HCT116 (cell line): ENCODE data around the gene ARHGAP20. TPM values are rescaled to one million over a fixed set of nuclear protein-coding genes. Genes with fewer than 3 reads are reported as not detected.

Experiments
- ATAC-seq: fragments of 200-7000 bp; cut with Tn5 transposase; 2 replicates; pipeline ENCODE4 v1.9.1; 2020; ENCODE audit warnings: mild to moderate bottlenecking, moderate library complexity
- BruUV-seq: library from RNA; stranded (reverse); fragments of 400-500 nt; replicated peaks from 2 replicates; lab custom pipeline; 2021; lab: Mats Ljungman, UMichigan
- CTCF ChIA-PET: fragments of 300-600 bp; sonication (Branson Sonifier 250); formaldehyde crosslinking; loops from one replicate; lab custom pipeline; 2021; ENCODE audit warnings: antibody characterized with exemption; lab: Charles Lee
- POLR2A ChIA-PET: fragments of 300-600, 350-600 bp; sonication (Branson Sonifier 250); formaldehyde crosslinking; loops from one replicate; lab custom pipeline; 2021; ENCODE audit warnings: antibody characterized with exemption; lab: Charles Lee
- RAD21 ChIA-PET, 2 experiments: fragments of 300-600 bp; sonication (Branson Sonifier 250); formaldehyde crosslinking; loops; one replicate each; lab custom pipeline; 2023; ENCODE audit warnings: low total read pairs in 2 of 2; ENCODE audit not compliant: uncharacterized antibody in 2 of 2, unreplicated experiment in 2 of 2, low non-redundant PET in 1 of 2; lab: Charles Lee
- DNase-seq: peaks from one replicate; pipeline ENCODE4 v3.0.0-alpha.2; 2010; ENCODE audit warnings: low read depth, low spot score
- H2AFZ ChIP-seq: fragments of 200-600 bp; shearing (Covaris generic), sonication (generic); 2 replicates; pipeline ENCODE4 v1.6.1; 2017; ENCODE audit warnings: low read depth, mixed run types, mixed read lengths, antibody characterized with exemption, low read length; ENCODE audit not compliant: poor library complexity, severe bottlenecking
- H3K27ac ChIP-seq: 2 replicates; pipeline ENCODE4 v1.5.1; 2012; ENCODE audit warnings: low read depth, low read length
- H3K27me3 ChIP-seq: fragments of 200-600 bp; sonication (generic); 2 replicates; pipeline ENCODE4 v1.6.1; 2016; ENCODE audit warnings: mixed run types, low read length, mixed read lengths; ENCODE audit not compliant: insufficient read depth
- H3K36me3 ChIP-seq, 2 experiments: fragments of 200-500 bp in 1 of 2; fragments of 200-600 bp in 1 of 2; sonication (Bioruptor generic) in 1 of 2; sonication (generic) in 1 of 2; 2 replicates each; pipeline versions ENCODE4 v1.5.1 to v1.6.1; 2014 to 2016; ENCODE audit warnings: low read length in 2 of 2, inconsistent platforms in 1 of 2, mixed read lengths in 1 of 2, mixed run types in 1 of 2; ENCODE audit not compliant: insufficient read depth in 2 of 2, control insufficient read depth in 1 of 2
- H3K4me1 ChIP-seq, 2 experiments: fragments of 200-600 bp in 1 of 2; sonication (generic) in 1 of 2; 2 replicates each; pipeline versions ENCODE4 v1.5.1 to v1.6.1; 2012 to 2017; ENCODE audit warnings: low read length in 2 of 2, inconsistent platforms in 1 of 2, mild to moderate bottlenecking in 1 of 2, mixed read lengths in 1 of 2, mixed run types in 1 of 2, moderate library complexity in 1 of 2; ENCODE audit not compliant: insufficient read depth in 2 of 2, control insufficient read depth in 1 of 2
- H3K4me2 ChIP-seq: fragments of 200-600 bp; sonication (generic); 2 replicates; pipeline ENCODE4 v1.6.1; 2017; ENCODE audit warnings: mixed run types, low read length, mixed read lengths
- H3K4me3 ChIP-seq, 2 experiments: fragments of 200-600 bp in 1 of 2; sonication (generic) in 1 of 2; replicated peaks in 1 of 2; 2 replicates each; pipeline ENCODE4 v1.5.1; 2011 to 2016; ENCODE audit warnings: low read length in 2 of 2, control low read depth in 1 of 2, low read depth in 1 of 2, mild to moderate bottlenecking in 1 of 2, mixed read lengths in 1 of 2, mixed run types in 1 of 2
- H3K79me2 ChIP-seq: fragments of 200-600 bp; sonication (generic); 2 replicates; pipeline ENCODE4 v1.6.1; 2017; ENCODE audit warnings: mild to moderate bottlenecking, mixed run types, low read length, moderate library complexity, mixed read lengths; ENCODE audit not compliant: insufficient read depth
- H3K9ac ChIP-seq: fragments of 200-600 bp; sonication (generic); 2 replicates; pipeline ENCODE4 v1.6.1; 2016; ENCODE audit warnings: low read length, mixed read lengths
- H3K9me2 ChIP-seq: fragments of 200-600 bp; sonication (generic), shearing (Covaris generic); 2 replicates; pipeline ENCODE4 v1.6.1; 2017; ENCODE audit warnings: mixed run types, mild to moderate bottlenecking, moderate library complexity; ENCODE audit not compliant: insufficient read depth
- H3K9me3 ChIP-seq, 2 experiments: fragments of 200-500 bp in 1 of 2; fragments of 200-600 bp in 1 of 2; sonication (Bioruptor generic) in 1 of 2; sonication (generic) in 1 of 2; 2 replicates each; pipeline ENCODE4 v1.6.1; 2014 to 2017; ENCODE audit warnings: low read length in 2 of 2, mixed read lengths in 2 of 2, inconsistent platforms in 1 of 2, low read depth in 1 of 2, mild to moderate bottlenecking in 1 of 2, mixed run types in 1 of 2, moderate library complexity in 1 of 2; ENCODE audit not compliant: control insufficient read depth in 1 of 2, insufficient read depth in 1 of 2
- H4K20me1 ChIP-seq: fragments of 200-600 bp; sonication (generic), shearing (Covaris generic); 2 replicates; pipeline ENCODE4 v1.6.1; 2017; ENCODE audit warnings: mixed run types, mild to moderate bottlenecking, moderate library complexity; ENCODE audit not compliant: insufficient read depth
- ATF3 ChIP-seq: IDR thresholded peaks from 2 replicates; pipeline ENCODE4 v1.6.1; 2012
- CBX3 ChIP-seq: IDR thresholded peaks from 2 replicates; pipeline ENCODE4 v1.6.1; 2012; ENCODE audit warnings: low read depth
- CEBPB ChIP-seq: IDR thresholded peaks from 2 replicates; pipeline ENCODE4 v1.6.1; 2012; ENCODE audit warnings: low read depth
- EGR1 ChIP-seq: IDR thresholded peaks from 2 replicates; pipeline ENCODE4 v1.6.1; 2012; ENCODE audit warnings: low read depth
- ELF1 ChIP-seq: IDR thresholded peaks from 2 replicates; pipeline ENCODE4 v1.6.1; 2012; ENCODE audit warnings: low read depth, borderline replicate concordance
- EZH2 ChIP-seq: fragments of 200-600 bp; sonication (generic); IDR thresholded peaks from 2 replicates; pipeline ENCODE4 v1.6.1; 2017; ENCODE audit warnings: antibody characterized with exemption, mixed run types
- EZH2phosphoT487 ChIP-seq: fragments of 200-600 bp; IDR thresholded peaks from 2 replicates; pipeline ENCODE4 v1.6.1; 2018; ENCODE audit warnings: antibody characterized with exemption, borderline replicate concordance
- FOSL1 ChIP-seq: IDR thresholded peaks from 2 replicates; pipeline ENCODE4 v1.6.1; 2012; ENCODE audit warnings: low read depth
- JUND ChIP-seq: IDR thresholded peaks from 2 replicates; pipeline ENCODE4 v1.6.1; 2012
- MAX ChIP-seq: IDR thresholded peaks from 2 replicates; pipeline ENCODE4 v1.6.1; 2012
- POLR2A ChIP-seq: IDR thresholded peaks from 2 replicates; pipeline ENCODE4 v1.7.0; 2011; ENCODE audit warnings: borderline replicate concordance; ENCODE audit not compliant: insufficient read depth, insufficient read length; ENCODE audit errors: extremely low read depth
- POLR2AphosphoS5 ChIP-seq: IDR thresholded peaks from 2 replicates; pipeline ENCODE4 v1.6.1; 2011; ENCODE audit warnings: mild to moderate bottlenecking, low read depth, low read length, moderate library complexity
- REST ChIP-seq: IDR thresholded peaks from 2 replicates; pipeline ENCODE4 v1.6.1; 2012; ENCODE audit warnings: low read depth
- SIN3A ChIP-seq: IDR thresholded peaks from 2 replicates; pipeline ENCODE4 v1.6.1; 2012; ENCODE audit warnings: low read depth
- SP1 ChIP-seq: IDR thresholded peaks from 2 replicates; pipeline ENCODE4 v1.6.1; 2012; ENCODE audit warnings: low read depth
- SRF ChIP-seq: IDR thresholded peaks from 2 replicates; pipeline ENCODE4 v1.6.1; 2012; ENCODE audit warnings: low read depth
- TCF7L2 ChIP-seq: IDR thresholded peaks from 2 replicates; pipeline ENCODE4 v1.7.0; 2011; ENCODE audit warnings: borderline replicate concordance, inconsistent platforms; ENCODE audit not compliant: insufficient read depth, insufficient read length; ENCODE audit errors: extremely low read depth
- YY1 ChIP-seq: IDR thresholded peaks from 2 replicates; pipeline ENCODE4 v1.6.1; 2011; ENCODE audit warnings: low read length, low read depth, moderate library complexity, mild to moderate bottlenecking; ENCODE audit not compliant: insufficient replicate concordance; ENCODE audit errors: extremely low read depth
- ZFX ChIP-seq: fragments of 450-650 bp; IDR thresholded peaks from 2 replicates; pipeline ENCODE4 v1.6.1; 2017
- ZNF274 ChIP-seq: fragments of 200-500 bp; sonication (Bioruptor generic); IDR thresholded peaks from 2 replicates; pipeline ENCODE4 v1.6.1; 2014; ENCODE audit warnings: mild to moderate bottlenecking, low read depth, low read length, inconsistent platforms
- intact Hi-C: fragments of 100-400 bp; cut with micrococcal nuclease; formaldehyde crosslinking; loops from 2 replicates; pipeline ENCODE4 v1.10.0; 2022
- total RNA-seq: library from RNA; stranded (reverse); gene quantifications from one replicate; pipeline ENCODE4 v1.2.1, GENCODE V29; 2021; ENCODE audit not compliant: unreplicated experiment

The ARHGAP20 gene
- total RNA-seq, 1 experiment from 2014 or later: not detected

GRCh38 chr11:110728476-110728875 is 16.2 kb upstream of the ARHGAP20 start:
- ATAC-seq (no peak), DNase-seq (no peak)
- no peak overlapping the region for H3K9ac ChIP-seq
- no peak overlapping the region for H3K27ac ChIP-seq
- ChIA-PET POLR2A (no interaction called here), CTCF (no interaction called here), RAD21 (no interaction called here)
- no peaks in the 10 kb centered on the region for H3K4me1 ChIP-seq
- H4K20me1 ChIP-seq: no peaks in the 10 kb centered on the region
- no peaks in the 10 kb centered on the region for H3K9me3 ChIP-seq
- H3K27me3 ChIP-seq: peaks cover 12% of the 10 kb centered on the region; the same call in 1 of the 2 replicates
- no TSS peak for BruUV-seq
- no peaks in the 10 kb centered on the region for H3K9me2 ChIP-seq
- intact Hi-C loops: no loop called here
- TF ChIP-seq ATF3 (no peak), SRF (no peak), REST (no peak), MAX (no peak), TCF7L2 (no peak), ZFX (no peak), POLR2A (no peak), POLR2AphosphoS5 (no peak), JUND (no peak), EZH2 (no peak), YY1 (no peak), ZNF274 (no peak), CBX3 (no peak), SIN3A (no peak), FOSL1 (no peak), CEBPB (no peak), EZH2phosphoT487 (no peak), SP1 (no peak), EGR1 (no peak), ELF1 (no peak)
- no peak overlapping the region for H3K4me2 ChIP-seq
- H3K36me3 ChIP-seq: no peaks in the 10 kb centered on the region
- no peak overlapping the region for H2AFZ ChIP-seq
- H3K4me3 ChIP-seq: no peak overlapping the region
- no peaks in the 10 kb centered on the region for H3K79me2 ChIP-seq
